ENCODE results near the gene MYO1B.

DNA sequence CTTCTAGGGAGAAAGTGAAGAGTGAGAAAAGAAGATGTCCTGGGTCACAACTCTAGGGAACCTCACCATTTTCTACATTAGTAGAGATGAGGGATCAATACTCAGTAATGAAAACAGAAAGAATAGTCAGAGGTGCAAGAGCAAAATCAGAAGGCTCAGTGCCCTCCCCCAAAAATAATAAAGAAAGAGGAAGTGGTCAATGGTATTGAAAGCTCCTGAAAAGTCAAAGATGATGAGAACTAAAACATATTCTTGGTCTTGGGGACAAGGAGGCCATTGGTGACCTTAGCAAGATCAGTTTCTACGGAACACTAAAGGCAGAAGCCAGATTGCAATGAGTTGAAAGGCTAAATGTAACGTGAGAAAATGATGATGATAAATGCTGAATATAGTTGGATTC, 24.5 kb upstream of the MYO1B start:
- TF ChIP-seq POLR2AphosphoS5 (IDR thresholded peaks at IDR 0.05; ENCODE audit: borderline replicate concordance, low read depth, low read length): no peak
- no peak for TF ChIP-seq EZH2 (IDR thresholded peaks at IDR 0.05)
- no peak for TF ChIP-seq FOXP2 (optimal IDR thresholded peaks at IDR 0.05; ENCODE audit: control extremely low read depth, extremely low read length, insufficient read depth)
